HG02588 (cell line): ENCODE measurements around the gene CCM2L.

Experiments used
- ATAC-seq: cut with Tn5 transposase; IDR thresholded peaks from one replicate; pipeline ENCODE4 v1.9.1; 2021; ENCODE audit warnings: mild to moderate bottlenecking, moderate library complexity; ENCODE audit not compliant: unreplicated experiment

CCM2L gene

DNA sequence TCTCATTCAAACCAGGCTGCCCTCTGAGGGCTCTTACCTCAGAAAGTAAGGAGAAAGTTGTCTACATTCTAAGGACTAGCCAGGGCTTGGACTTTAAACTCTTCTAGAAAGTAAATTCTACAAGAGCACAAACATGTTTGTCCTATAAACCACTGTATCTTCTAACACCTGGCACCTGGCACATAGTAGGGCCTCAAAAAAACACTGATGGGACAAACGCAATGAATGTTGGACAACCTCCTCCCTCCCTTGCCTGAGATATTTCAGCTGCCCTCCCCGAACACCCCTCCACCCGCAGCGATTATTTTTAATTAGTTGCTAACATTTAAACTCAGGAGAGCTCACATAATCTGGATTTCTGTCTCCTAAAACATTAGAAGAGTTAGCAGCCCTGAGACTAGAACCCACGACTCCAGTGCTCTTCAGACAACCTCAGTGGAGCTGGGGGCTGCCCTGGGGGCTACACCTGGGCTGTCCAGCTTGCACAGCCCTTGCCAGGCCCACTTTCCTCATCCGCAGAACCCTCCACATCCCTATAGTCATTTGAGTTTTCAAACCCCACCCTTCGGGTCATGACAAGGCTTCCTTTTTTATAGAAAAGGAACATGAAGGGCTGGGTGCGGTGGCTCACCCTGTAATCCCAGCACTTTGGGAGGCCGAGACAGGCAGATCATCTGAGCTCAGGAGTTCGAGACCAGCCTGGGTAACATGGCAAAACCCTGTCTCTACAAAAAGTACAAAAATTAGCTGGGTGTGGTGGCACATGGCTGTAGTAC, 46.7 kb downstream of the CCM2L start:
- no peak for ATAC-seq

DNA sequence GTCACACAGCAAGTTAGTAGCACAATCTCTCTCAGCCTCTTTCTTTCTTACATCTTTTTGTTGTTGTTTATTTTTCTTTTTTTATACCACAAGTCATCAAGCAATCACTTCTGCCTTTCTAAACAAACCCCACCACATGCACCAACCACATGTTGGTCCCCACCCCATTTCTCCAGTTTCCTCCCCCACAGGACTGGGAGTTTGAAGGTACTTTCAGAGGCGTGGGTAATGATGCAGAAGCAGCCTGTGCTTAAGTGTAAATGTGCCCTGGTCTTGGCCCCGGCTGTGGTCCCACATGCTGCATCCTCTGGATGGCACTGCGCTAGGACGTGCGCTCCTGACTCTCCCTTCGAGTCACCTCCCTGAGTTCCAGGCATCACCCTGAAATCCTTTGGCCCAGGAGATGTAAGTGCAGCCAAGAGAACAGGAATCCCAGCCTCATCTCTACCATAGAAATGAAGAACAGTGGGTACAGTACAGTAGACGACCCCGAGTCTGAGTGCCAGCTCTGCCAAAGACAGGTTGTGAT, 47.5 kb downstream of the CCM2L start:
- ATAC-seq = no peak

DNA sequence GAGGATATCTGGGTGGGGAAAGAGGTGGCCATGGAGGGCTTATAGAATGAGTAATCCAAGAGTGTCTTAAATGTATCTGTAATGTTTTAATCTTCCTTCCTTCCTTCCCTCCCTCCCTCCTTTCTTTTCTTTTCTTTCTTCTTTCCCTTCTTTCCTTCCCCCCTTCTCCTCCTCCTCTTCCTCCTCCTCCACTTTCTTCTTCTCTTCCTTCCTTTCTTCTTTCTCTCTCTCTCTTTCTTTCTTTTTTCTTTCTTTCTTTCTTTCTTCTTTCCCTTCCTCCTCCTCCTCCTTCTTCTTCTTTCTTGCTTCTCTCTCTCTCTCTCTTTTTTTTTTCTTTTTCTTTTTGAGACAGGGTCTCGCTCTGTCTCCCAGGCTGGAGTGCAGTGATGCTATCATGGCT, 49.0 kb downstream of the CCM2L start:
- ATAC-seq = no peak

DNA sequence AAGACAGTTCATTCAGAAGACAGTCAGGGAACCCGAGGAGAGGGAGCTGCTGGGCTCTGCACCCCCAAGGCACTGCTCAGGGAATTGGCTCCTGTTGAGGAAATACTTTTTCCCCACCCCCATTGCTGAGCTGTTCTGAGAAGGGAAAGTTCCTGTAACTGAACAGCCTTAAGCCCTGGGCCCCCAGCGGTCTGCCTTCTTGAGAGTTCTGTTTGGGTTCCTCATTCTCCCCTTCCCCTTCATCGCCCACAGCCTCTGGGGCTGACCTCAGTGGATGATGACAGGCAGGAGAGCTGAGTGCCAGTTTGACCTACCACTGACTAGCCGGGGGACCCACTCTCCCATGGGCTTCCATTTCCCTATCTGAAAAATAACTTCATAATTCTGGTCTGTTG, 52.5 kb downstream of the CCM2L start:
- ATAC-seq = no peak

DNA sequence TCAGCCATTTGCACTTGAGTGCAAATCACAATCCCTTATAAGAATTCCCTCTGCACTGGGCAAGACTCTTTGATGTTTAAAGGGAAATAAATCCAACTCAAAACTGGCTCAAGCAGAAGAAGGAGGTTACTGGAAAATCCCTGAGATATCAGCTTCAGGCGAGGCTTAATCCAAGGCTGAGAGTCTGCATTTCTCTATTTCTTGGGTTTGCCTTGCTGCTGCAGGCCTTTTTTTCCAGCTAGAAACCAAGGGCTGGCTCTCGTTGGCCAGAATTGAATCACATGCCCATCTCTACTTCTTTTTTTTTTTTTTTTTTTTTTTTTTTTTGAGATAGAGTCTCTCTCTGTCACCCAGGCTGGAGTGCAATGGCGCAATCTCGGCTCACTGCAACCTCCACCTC, 53.5 kb downstream of the CCM2L start:
- no peak for ATAC-seq

DNA sequence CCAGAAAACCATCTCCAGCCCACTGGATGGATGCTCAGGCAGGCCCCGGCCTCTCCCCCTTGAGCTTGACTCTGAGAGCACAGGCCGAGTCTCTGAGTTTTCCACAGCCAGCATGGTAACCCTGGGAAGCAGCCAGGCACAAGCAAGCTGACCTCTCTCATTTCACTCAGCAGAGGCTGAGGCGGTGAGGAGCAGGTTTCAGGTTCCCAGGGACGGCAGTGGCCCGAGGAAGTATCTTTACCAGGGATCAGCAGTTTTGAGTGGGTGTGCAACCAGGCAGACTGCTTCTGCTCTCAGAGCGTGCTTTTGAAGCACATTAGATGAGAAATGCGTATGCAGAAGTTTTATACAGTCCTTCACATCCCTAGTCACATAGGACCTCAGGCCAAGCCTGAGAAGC, 54.4 kb downstream of the CCM2L start:
- no peak for ATAC-seq

DNA sequence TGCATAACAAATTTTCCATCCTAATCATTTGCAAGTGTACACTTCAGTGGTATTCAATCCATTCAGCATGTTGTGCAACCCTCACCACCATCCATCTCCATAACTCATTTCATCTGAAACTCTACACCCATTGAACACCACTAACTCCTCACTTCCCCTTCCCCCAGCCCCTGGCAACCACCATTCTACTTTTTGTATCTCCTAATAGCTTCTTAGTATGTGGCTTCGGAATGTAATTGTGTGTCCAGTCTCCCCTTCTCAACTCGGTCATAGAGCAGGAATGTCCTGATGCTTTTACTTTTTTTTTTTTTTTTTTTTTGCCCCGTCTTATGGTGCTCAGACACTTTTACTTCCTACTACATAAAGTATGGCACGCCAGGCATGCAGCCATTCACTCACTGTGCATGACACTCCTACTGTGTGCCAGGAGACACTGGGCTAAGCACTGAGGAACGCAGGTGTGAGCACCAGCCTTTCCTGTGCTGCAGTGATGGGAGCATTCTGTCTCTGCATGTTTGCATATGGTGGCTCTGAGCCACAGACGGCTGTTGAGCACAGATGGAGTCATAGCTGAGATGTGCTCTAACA, 57.1 kb downstream of the CCM2L start:
- no peak for ATAC-seq

DNA sequence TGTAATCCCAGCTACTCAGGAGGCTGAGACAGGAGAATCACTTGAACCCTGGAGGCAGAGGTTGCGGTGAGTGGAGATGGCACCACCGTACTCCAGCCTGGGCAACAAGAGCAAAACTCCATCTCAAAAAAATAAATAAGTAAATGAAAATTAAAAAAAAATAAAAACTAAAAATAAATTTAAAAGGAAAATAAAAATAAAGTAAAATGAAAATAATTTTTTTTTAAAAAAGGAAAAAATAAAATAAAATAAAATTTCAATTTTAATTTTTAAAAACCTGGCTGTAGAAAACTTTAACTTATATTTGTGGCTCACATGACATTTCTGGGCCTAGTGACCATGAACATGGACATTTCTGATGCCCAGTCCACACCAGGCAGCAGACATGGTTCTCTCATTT, 57.9 kb downstream of the CCM2L start:
- ATAC-seq = no peak

DNA sequence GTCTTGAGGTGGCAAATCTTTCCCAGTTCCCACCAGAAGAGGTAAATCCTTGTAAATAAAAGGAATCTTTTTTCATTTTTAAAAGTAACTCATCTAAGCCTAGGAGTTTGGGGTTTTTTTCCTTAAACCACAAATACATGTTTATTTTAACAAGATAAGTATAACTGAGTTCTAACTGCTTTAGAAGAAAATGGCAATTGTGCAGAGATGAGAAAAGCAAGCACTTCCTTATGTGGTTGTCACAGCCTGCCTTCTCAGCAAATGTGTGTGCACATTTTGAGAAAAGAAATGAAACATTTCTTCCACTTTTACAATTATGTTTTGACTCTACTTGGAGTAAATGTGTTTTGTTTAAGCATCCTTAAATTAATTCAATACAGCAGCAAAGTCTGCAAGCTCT, 59.5 kb downstream of the CCM2L start:
- ATAC-seq = no peak

DNA sequence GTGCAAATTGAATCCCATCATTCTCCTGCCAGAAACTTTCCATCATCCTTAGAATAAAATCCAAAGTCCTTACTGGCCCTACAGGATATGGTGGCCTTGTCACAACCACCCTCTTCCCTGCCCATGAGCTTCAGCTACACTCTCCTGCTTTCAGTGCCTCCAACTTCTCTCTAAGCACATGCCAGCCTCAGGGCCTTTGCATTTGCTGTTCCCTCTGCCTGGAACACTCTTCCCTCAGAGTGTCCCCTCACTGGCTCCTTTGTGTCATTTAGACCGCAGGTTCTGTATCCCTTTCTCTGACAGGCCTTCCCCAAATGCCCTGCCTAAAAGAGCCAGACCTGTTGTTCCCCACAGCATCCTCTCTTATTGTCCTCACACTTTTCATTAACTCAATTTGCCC, 60.0 kb downstream of the CCM2L start:
- ATAC-seq = no peak

DNA sequence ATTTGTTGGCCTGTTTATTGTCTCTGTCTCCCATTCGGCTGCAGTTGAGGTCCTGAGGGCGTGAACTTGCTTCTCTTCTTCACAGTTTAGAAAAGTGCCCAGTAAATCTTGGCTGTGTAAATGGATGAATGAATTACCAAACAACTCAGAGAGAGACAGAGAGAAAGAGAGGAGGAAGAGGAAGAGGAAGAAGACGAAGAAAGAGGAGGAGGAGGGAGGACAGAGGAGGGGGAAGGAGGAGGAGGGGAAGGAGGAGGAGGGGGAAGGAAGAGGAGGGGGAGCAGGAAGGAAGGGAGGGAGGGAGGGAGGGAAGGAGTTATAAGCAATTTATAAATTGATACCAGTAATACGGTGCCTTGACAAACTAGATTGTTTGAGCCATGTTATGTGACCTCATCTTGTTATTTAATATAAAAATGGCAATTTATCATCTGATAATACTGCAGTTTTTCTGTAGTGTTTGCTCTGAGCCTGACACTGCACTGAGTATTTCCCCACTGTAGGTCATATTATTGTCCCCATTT, 60.5 kb downstream of the CCM2L start:
- ATAC-seq = no peak

DNA sequence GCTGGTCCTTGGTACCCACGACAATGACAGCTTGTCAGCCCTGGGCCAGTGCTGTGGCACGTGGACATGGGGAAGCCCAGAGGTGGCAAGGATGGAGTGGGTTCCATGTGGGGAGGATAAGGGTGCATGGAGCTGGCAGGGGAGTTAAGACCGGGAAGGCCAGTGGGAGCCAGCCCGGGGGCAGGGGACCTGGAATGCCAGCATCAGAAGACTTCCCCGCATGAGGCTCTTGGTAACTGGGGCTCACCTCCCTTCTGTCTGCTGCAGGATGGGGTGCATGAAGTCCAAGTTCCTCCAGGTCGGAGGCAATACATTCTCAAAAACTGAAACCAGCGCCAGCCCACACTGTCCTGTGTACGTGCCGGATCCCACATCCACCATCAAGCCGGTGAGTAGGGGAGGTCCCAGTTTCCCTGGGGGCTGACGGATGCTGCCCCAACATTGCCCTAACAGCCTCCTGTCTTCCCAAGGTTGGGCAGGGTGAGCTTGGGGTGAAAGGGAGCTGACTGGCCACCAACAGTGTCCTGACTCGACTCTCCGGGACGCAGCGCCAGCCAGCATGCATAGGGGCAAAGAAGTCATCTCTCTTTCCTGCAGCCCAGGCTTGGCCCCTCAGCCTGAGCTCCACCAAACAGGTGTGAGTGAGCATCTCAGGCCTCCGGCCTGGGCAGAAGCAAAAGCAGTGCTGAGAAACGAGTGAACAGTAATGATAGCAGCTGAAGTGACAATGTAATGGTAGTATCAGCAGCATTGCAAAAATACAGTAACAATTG, 61.3 kb downstream of the CCM2L start:
- no peak for ATAC-seq

DNA sequence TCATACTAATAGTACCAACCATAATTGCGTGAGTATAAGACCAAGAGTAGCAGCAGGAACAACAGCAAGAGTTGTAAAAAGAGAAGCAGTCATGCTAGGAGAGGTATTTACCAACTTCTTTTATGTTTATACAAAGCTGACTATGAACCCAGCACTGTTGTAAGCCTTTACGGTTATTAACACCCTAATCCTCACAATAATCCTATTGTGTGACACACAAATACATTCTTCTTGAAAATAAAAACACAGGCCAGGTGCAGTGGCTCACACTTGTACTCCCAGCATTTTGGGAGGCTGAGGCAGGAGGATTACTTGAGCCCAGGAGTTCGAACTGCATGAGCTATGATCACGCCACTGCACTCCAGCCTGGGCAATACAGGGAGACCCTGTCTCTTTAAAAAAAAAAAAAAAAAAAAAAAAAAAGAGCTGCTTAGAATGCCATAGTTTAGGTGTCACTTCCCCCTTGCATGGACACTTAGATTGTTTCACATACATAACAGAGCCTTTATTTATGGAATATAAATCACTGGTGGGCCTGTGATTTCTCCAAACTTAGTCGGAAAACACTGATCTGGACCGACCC, 62.0 kb downstream of the CCM2L start:
- ATAC-seq = no peak

DNA sequence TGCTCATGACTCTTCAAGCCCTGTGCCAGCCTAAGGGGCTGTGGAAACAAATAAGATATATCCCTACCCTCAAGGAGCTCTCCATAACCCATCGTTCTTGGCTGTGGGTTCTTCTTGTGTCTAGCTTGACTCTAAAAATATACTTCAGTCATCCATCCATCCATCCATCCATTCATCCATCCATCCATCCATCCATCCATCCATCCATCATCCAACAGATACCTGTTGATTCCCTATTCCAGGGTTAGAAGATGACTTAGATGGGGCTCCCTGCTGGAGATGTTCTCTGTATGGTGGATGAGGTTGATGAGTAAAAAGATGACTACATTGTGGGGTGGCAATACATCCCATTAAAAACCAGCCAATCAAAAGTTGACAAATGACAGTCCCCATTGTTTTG, 65.3 kb downstream of the CCM2L start:
- ATAC-seq = no peak

DNA sequence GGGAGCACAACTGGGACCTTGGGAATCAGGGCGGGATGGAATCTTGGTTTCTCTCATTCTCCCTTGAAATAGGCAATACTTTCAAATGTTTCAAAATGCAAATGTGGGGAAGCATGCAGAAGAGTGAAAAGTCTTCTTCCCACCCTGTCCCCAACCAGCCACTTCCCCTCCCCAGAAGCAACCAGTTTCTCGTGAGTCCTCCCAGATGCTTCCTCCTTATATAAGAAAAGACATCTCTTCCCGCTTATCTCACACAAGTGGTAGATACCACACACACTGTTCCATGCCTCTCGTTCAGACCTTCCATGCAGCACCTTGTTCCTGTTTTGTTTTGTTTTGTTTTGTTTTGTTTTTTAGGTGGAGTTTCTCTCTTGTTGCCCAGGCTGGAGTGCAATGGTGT, 67.0 kb downstream of the CCM2L start:
- no peak for ATAC-seq

DNA sequence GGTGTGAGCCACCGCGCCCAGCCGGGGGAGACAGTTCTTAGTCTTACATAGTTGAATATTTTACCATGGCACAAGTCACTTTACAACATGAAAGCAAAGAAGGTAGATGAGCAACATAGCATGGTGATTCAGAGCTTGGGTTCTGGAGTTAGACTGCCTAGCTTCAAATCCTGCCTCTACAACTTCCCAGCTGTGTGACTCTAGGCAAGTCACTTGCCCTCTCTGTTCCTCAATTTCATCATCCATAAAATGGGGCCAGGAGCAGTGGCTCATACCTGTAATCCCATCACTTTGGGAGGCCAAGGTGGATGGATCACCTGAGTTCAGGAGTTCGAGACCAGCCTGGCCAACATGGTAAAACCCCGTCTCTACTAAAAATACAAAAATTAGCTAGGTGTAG, 68.1 kb downstream of the CCM2L start:
- ATAC-seq = no peak

DNA sequence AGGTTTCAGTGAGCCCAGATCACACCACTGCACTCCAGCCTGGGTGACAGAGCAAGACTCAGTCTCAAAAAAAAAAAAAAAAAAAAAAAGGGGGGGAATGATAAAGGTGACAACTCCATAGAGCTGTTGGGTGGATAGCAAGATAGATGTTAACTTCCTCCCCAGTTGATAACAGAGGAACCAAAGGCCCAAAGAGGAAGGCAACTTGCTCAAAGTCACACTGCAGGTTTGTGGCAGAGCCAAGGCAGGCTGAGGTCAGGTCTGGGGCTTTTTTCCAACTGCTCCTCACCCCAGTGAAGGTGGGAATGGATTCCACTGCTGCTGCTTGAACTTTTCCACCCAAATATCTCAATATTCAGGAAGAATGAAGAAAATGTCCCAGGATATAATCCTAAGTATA, 68.6 kb downstream of the CCM2L start:
- ATAC-seq = no peak

DNA sequence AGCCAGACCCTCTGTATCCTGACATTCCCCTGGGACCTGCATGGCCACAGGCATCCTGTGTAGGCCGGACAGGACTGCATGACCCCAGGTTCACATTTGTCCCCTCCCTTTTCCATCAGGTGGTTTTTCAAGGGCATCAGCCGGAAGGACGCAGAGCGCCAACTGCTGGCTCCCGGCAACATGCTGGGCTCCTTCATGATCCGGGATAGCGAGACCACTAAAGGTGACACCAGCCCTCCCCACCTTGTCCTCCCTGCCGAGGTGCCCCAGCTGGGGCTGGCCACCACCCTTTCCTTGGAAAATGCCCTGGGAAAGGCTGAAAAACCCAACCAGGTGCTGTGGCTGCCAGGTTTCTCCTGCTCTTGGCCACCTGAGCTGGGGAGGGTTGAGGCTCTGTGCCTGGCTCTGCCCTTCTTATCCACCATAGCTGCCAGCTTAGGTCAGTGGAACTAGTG, 69.4 kb downstream of the CCM2L start:
- no peak for ATAC-seq

DNA sequence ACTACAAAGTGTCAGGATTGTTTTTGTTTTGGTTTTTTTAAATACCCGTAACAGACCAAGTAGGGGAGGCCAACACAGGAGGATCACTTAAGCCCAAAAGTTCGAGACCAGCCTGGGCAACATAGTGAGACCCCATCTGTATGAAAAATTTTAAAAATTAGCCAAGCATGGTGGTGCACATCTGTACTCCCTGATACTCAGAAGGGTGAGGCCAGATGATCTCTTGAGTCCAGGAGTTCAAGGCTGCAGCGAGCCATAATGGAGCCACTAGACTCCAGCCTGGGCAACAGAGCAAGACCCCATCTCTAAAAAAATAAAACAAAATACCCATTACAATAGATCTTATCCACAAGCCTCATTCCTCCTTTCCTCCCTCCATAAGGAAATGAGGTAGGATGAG, 70.5 kb downstream of the CCM2L start:
- no peak for ATAC-seq
